ENCODE measurements around the gene WDR19.
"Not testable (repeated sequence)": the region's sequence is repeated elsewhere in the genome, so short reads cannot be mapped to it uniquely, and the experiment has no call there.

WDR19 gene

DNA sequence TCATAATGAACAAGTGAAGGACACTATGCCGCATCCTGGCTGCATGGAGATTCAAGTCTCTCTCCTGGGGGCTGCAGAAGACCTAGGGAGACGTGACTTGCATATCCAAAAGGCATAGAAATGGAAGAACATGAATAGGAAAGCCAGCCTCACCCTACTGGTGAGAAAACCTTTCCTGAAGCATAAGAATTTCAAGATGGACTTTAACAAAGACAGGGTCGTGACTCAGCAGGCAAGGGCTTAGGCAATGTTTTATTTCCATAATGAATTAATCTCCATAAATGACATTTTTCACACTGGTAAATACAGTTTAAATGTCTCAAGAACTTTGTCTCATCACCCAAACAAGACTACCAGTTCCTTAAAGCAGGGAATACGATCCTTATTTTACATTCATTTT, 104.9 kb downstream of the WDR19 start:
- H4K20me1 ChIP-seq (ENCODE audit: insufficient read depth, low read length): no peaks in the 10 kb centered on the region
- no peak for ATAC-seq (ENCODE audit: insufficient read depth, low read depth)
- H3K27ac ChIP-seq (ENCODE audit: low read length): no peak overlapping the region
- H3K36me3 ChIP-seq (ENCODE audit: insufficient read depth, low read length): peaks cover 71% of the 10 kb centered on the region
- H3K79me2 ChIP-seq (ENCODE audit: insufficient read depth, low read length): no peaks in the 10 kb centered on the region
- H3K9ac ChIP-seq (ENCODE audit: low read depth, low read length): no peak overlapping the region
- H3K27me3 ChIP-seq (ENCODE audit: insufficient read depth, low read length, poor library complexity): no peaks in the 10 kb centered on the region
- TF ChIP-seq CTCF (IDR thresholded peaks at IDR 0.05; ENCODE audit: borderline replicate concordance, extremely low read depth, low read length, poor library complexity, severe bottlenecking) (no peak), EZH2 (IDR thresholded peaks at IDR 0.05; ENCODE audit: borderline replicate concordance, low read depth, low read length, severe bottlenecking) (no peak)
- H3K4me3 ChIP-seq (ENCODE audit: low read depth in 1 of 2, low read length in 2 of 2): no peak overlapping the region
- H2AFZ ChIP-seq (ENCODE audit: low read depth, low read length): no peak overlapping the region
- H3K4me1 ChIP-seq (ENCODE audit: insufficient read depth, low read length): no peaks in the 10 kb centered on the region
- DNase-seq: no peak
- no peaks in the 10 kb centered on the region for H3K9me3 ChIP-seq (ENCODE audit: insufficient read depth, low read length, severe bottlenecking)
- no peak overlapping the region for H3K4me2 ChIP-seq (ENCODE audit: insufficient read depth, low read length)

GRCh38 chr4:39291686-39292085, 109.4 kb downstream of the WDR19 start:
- no peak for TF ChIP-seq CTCF (IDR thresholded peaks at IDR 0.05; ENCODE audit: borderline replicate concordance, extremely low read depth, low read length, poor library complexity, severe bottlenecking)
- no peak for TF ChIP-seq EZH2 (IDR thresholded peaks at IDR 0.05; ENCODE audit: borderline replicate concordance, low read depth, low read length, severe bottlenecking)
- ATAC-seq (ENCODE audit: insufficient read depth, low read depth): no peak
- Histone ChIP-seq H4K20me1 (ENCODE audit: insufficient read depth, low read length) (no peaks in the 10 kb centered on the region), H3K4me1 (ENCODE audit: insufficient read depth, low read length) (no peaks in the 10 kb centered on the region), H3K9me3 (ENCODE audit: insufficient read depth, low read length, severe bottlenecking) (no peaks in the 10 kb centered on the region), H3K27me3 (ENCODE audit: insufficient read depth, low read length, poor library complexity) (no peaks in the 10 kb centered on the region), H3K9ac (ENCODE audit: low read depth, low read length) (no peak overlapping the region), H3K36me3 (ENCODE audit: insufficient read depth, low read length) (peaks cover 88% of the 10 kb centered on the region), H3K79me2 (ENCODE audit: insufficient read depth, low read length) (no peaks in the 10 kb centered on the region), H3K4me3 (ENCODE audit: low read depth in 1 of 2, low read length in 2 of 2) (no peak overlapping the region), H3K4me2 (ENCODE audit: insufficient read depth, low read length) (no peak overlapping the region), H2AFZ (ENCODE audit: low read depth, low read length) (no peak overlapping the region), H3K27ac (ENCODE audit: low read length) (no peak overlapping the region)
- no peak for DNase-seq

GRCh38 chr4:39292433-39292832, 110.1 kb downstream of the WDR19 start:
- H2AFZ ChIP-seq (ENCODE audit: low read depth, low read length); H3K4me1 ChIP-seq (ENCODE audit: insufficient read depth, low read length); H3K4me2 ChIP-seq (ENCODE audit: insufficient read depth, low read length); H3K4me3 ChIP-seq (ENCODE audit: low read depth in 1 of 2, low read length in 2 of 2); ATAC-seq (ENCODE audit: insufficient read depth, low read depth); H3K27ac ChIP-seq (ENCODE audit: low read length); H3K9ac ChIP-seq (ENCODE audit: low read depth, low read length); H3K79me2 ChIP-seq (ENCODE audit: insufficient read depth, low read length); H3K9me3 ChIP-seq (ENCODE audit: insufficient read depth, low read length, severe bottlenecking); H3K27me3 ChIP-seq (ENCODE audit: insufficient read depth, low read length, poor library complexity); H4K20me1 ChIP-seq (ENCODE audit: insufficient read depth, low read length); DNase-seq: not testable (repeated sequence)
- peaks cover 81% of the 10 kb centered on the region for H3K36me3 ChIP-seq (ENCODE audit: insufficient read depth, low read length)

DNA sequence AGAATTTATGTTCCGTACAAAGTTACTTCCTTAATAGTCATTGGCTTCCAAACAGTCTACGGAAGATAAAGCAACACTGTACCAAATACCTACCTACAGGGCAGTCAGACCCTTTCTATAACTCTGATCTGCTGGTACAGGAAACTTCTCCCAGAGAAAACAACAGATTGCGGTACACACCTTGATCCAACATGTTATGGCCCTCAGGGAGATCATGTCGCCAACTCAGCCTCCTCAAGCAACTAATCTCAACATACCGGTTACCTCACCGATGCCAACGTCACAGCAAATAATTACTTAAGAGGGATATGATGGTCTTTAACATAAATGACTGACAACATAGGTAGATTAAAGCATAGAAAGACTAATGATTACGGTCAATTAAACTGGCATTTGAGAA, 113.5 kb downstream of the WDR19 start:
- Histone ChIP-seq H3K4me2 (ENCODE audit: insufficient read depth, low read length) (no peak overlapping the region), H3K79me2 (ENCODE audit: insufficient read depth, low read length) (no peaks in the 10 kb centered on the region), H3K4me3 (ENCODE audit: low read depth in 1 of 2, low read length in 2 of 2) (no peak overlapping the region), H3K9me3 (ENCODE audit: insufficient read depth, low read length, severe bottlenecking) (no peaks in the 10 kb centered on the region), H3K27me3 (ENCODE audit: insufficient read depth, low read length, poor library complexity) (no peaks in the 10 kb centered on the region), H4K20me1 (ENCODE audit: insufficient read depth, low read length) (no peaks in the 10 kb centered on the region), H3K27ac (ENCODE audit: low read length) (no peak overlapping the region), H3K9ac (ENCODE audit: low read depth, low read length) (no peak overlapping the region), H3K4me1 (ENCODE audit: insufficient read depth, low read length) (no peaks in the 10 kb centered on the region), H2AFZ (ENCODE audit: low read depth, low read length) (no peak overlapping the region), H3K36me3 (ENCODE audit: insufficient read depth, low read length) (peaks cover 76% of the 10 kb centered on the region)
- no peak for TF ChIP-seq EZH2 (IDR thresholded peaks at IDR 0.05; ENCODE audit: borderline replicate concordance, low read depth, low read length, severe bottlenecking)
- no peak for TF ChIP-seq CTCF (IDR thresholded peaks at IDR 0.05; ENCODE audit: borderline replicate concordance, extremely low read depth, low read length, poor library complexity, severe bottlenecking)
- ATAC-seq (ENCODE audit: insufficient read depth, low read depth): no peak
- no peak for DNase-seq
